ENCODE results near the gene RECQL5. TPM values are rescaled to one million over a fixed set of nuclear protein-coding genes. Genes with fewer than 3 reads are reported as not detected.

RECQL5 gene
- polyA plus RNA-seq, 1 experiment, result 9.3 TPM

- ChIA-PET CTCF (interaction anchor here (1.0 to 4.4 kb wide), 4 partner anchors 10 to 88 kb away, joined by 5 to 49 read pairs (median 14); partner anchors contain the start of gene SMIM5), POLR2A (interaction anchor here (1.3 kb wide), 1 partner anchor 33 kb away, joined by 7 read pairs; the partner anchor contains the start of gene SMIM5)
- peak overlapping the region; percentile 100 for H3K4me3 ChIP-seq (ENCODE audit: low read depth, low read length)
- TF ChIP-seq CTCF (IDR thresholded peaks at IDR 0.05; ENCODE audit: low read depth, low read length), result no peak
- no peaks in the 10 kb centered on the region for H3K9me3 ChIP-seq (ENCODE audit: control insufficient read depth, insufficient read depth, low read length)
- H3K27me3 ChIP-seq (ENCODE audit: control insufficient read depth, insufficient read depth, low read length), result no peaks in the 10 kb centered on the region
- DNase-seq (ENCODE audit: low read depth, low spot score), result no peak
- H3K27ac ChIP-seq (ENCODE audit: low read depth, low read length), result no peak overlapping the region
Measured at GRCh38 chr17:75665981-75666380, 973 bp downstream of the RECQL5 start.

- ChIA-PET CTCF (no interaction called here), POLR2A (no interaction called here)
- no peak overlapping the region for H3K4me3 ChIP-seq (ENCODE audit: low read depth, low read length)
- no peaks in the 10 kb centered on the region for H3K9me3 ChIP-seq (ENCODE audit: control insufficient read depth, insufficient read depth, low read length)
- H3K27me3 ChIP-seq (ENCODE audit: control insufficient read depth, insufficient read depth, low read length), result no peaks in the 10 kb centered on the region
- DNase-seq (ENCODE audit: low read depth, low spot score), result no peak
- H3K27ac ChIP-seq (ENCODE audit: low read depth, low read length), result no peak overlapping the region
- TF ChIP-seq CTCF (IDR thresholded peaks at IDR 0.05; ENCODE audit: low read depth, low read length), result no peak
Measured at GRCh38 chr17:75664099-75664549, 2.8 kb downstream of the RECQL5 start.

- POLR2A ChIA-PET, result no interaction called here
- DNase-seq (ENCODE audit: low read depth, low spot score), result no peak
- no peak overlapping the region for H3K27ac ChIP-seq (ENCODE audit: low read depth, low read length)
- no peak overlapping the region for H3K4me3 ChIP-seq (ENCODE audit: low read depth, low read length)
- no peaks in the 10 kb centered on the region for H3K27me3 ChIP-seq (ENCODE audit: control insufficient read depth, insufficient read depth, low read length)
- no peaks in the 10 kb centered on the region for H3K9me3 ChIP-seq (ENCODE audit: control insufficient read depth, insufficient read depth, low read length)
- no peak for TF ChIP-seq CTCF (IDR thresholded peaks at IDR 0.05; ENCODE audit: low read depth, low read length)
- CTCF ChIA-PET, result interaction anchor here (0.6 to 2.1 kb wide), 5 partner anchors 10 to 91 kb away, joined by 3 to 10 read pairs (median 4); no protein-coding TSS in a partner anchor
Measured at GRCh38 chr17:75662511-75662910, 4.4 kb downstream of the RECQL5 start.

GRCh38 chr17:75661531-75661930 lies 5.4 kb downstream of the RECQL5 start:
- Histone ChIP-seq H3K4me3 (ENCODE audit: low read depth, low read length) (no peak overlapping the region), H3K27ac (ENCODE audit: low read depth, low read length) (no peak overlapping the region), H3K27me3 (ENCODE audit: control insufficient read depth, insufficient read depth, low read length) (no peaks in the 10 kb centered on the region), H3K9me3 (ENCODE audit: control insufficient read depth, insufficient read depth, low read length) (no peaks in the 10 kb centered on the region)
- ChIA-PET POLR2A (interaction anchor here (0.6 kb wide), 1 partner anchor 520 kb away, joined by 5 read pairs; no protein-coding TSS in a partner anchor), CTCF (interaction anchor here (0.8 to 2.1 kb wide), 4 partner anchors 9 to 145 kb away, joined by 3 to 11 read pairs (median 7); partner anchors contain the start of genes SMIM5 and TSEN54)
- TF ChIP-seq CTCF (IDR thresholded peaks at IDR 0.05; ENCODE audit: low read depth, low read length), result no peak
- DNase-seq (ENCODE audit: low read depth, low spot score), result no peak

GRCh38 chr17:75658237-75658636 lies 8.7 kb downstream of the RECQL5 start:
- no peak for TF ChIP-seq CTCF (IDR thresholded peaks at IDR 0.05; ENCODE audit: low read depth, low read length)
- no peak overlapping the region for H3K4me3 ChIP-seq (ENCODE audit: low read depth, low read length)
- no peaks in the 10 kb centered on the region for H3K9me3 ChIP-seq (ENCODE audit: control insufficient read depth, insufficient read depth, low read length)
- ChIA-PET CTCF (interaction anchor here (0.6 to 16.8 kb wide), 3 partner anchors 25 to 90 kb away, joined by 3 to 226 read pairs (median 4); partner anchors contain the start of gene SMIM5), POLR2A (interaction anchor here (0.9 kb wide), 1 partner anchor 9 kb away, joined by 3 read pairs; the partner anchor contains the start of genes RECQL5 and SAP30BP)
- DNase-seq (ENCODE audit: low read depth, low spot score), result no peak
- no peak overlapping the region for H3K27ac ChIP-seq (ENCODE audit: low read depth, low read length)
- H3K27me3 ChIP-seq (ENCODE audit: control insufficient read depth, insufficient read depth, low read length), result no peaks in the 10 kb centered on the region
